ENCODE measurements around the gene IDH3G.

Gene IDH3G

GRCh38 chrX:153739754-153740486 lies 54.3 kb downstream of the IDH3G start (continued):
- no peak for TF ChIP-seq ZNF362 (tag by site-specific recombination; IDR thresholded peaks at IDR 0.05)
- TF ChIP-seq KLF16 (tag by site-specific recombination; IDR thresholded peaks at IDR 0.05) = no peak

DNA sequence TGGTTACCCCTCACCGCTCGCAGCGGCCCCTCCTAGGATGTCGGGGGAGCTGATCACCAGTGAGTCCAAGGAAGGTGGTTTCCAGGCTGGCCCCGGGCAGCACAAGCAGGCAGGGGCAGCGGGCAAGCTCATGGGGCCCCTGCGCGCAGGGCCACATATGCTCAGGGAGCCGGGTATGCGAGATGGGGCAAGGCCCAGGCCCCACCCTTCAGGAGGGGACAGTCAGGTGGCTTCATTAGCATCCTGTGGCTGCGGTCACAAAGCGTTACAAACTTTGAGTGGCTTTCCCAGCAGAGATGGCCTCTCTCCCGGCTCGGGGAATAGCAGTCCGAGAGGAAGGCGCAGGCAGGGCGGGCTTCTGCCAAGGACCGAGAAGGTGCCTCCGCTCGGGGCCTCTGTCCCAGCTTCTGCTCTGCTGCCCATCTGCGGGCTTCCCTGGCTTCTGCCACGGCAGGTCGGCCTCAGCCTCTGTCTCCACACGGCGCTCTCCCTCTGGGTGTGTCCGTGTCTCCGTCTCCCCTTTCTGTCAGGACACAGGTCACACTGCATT lies 56.0 kb downstream of the IDH3G start:
- Histone ChIP-seq H3K36me3 (ENCODE audit: control insufficient read depth in 2 of 2, insufficient read depth in 1 of 2, low read length in 2 of 2) (peaks cover 0 to 25% of the 10 kb centered on the region in 2 experiments; a peak in 1 of 3 replicates), H3K9me3 (ENCODE audit: control insufficient read depth, insufficient read depth, low read depth, low read length) (no peaks in the 10 kb centered on the region), H3K27ac (ENCODE audit: extremely low read depth, low read depth, low read length) (no peak overlapping the region), H3K4me3 (ENCODE audit: low read depth, low read length) (no peak overlapping the region), H3K4me1 (ENCODE audit: control insufficient read depth, insufficient read depth, low read length) (no peaks in the 10 kb centered on the region)
- TF ChIP-seq FEZF1 (tag by site-specific recombination; IDR thresholded peaks at IDR 0.05) (no peak), ZNF792 (tag by site-specific recombination; IDR thresholded peaks at IDR 0.05) (no peak), ZNF335 (tag by site-specific recombination; conservative IDR thresholded peaks at IDR 0.05) (no peak)
- POLR2A ChIA-PET = no interaction called here
- CTCF ChIA-PET = interaction anchor here (0.6 kb wide), 1 partner anchor 232 kb away, joined by 3 read pairs; no protein-coding TSS in a partner anchor

GRCh38 chrX:153736871-153737441 lies 57.2 kb downstream of the IDH3G start:
- Histone ChIP-seq H3K9me3 (ENCODE audit: control insufficient read depth, insufficient read depth, low read depth, low read length) (no peaks in the 10 kb centered on the region), H3K27ac (ENCODE audit: extremely low read depth, low read depth, low read length) (no peak overlapping the region), H3K4me1 (ENCODE audit: control insufficient read depth, insufficient read depth, low read length) (no peaks in the 10 kb centered on the region), H3K36me3 (ENCODE audit: control insufficient read depth in 2 of 2, insufficient read depth in 1 of 2, low read length in 2 of 2) (peaks cover 0 to 28% of the 10 kb centered on the region in 2 experiments; a peak in 1 of 3 replicates), H3K4me3 (ENCODE audit: low read depth, low read length) (no peak overlapping the region)
- POLR2A ChIA-PET = no interaction called here
- CTCF ChIA-PET = no interaction called here
- TF ChIP-seq ZNF48 (tag by site-specific recombination; IDR thresholded peaks at IDR 0.05) = no peak
- TF ChIP-seq ZNF398 (tag by site-specific recombination; IDR thresholded peaks at IDR 0.05) = no peak
- TF ChIP-seq, protein P1, sequence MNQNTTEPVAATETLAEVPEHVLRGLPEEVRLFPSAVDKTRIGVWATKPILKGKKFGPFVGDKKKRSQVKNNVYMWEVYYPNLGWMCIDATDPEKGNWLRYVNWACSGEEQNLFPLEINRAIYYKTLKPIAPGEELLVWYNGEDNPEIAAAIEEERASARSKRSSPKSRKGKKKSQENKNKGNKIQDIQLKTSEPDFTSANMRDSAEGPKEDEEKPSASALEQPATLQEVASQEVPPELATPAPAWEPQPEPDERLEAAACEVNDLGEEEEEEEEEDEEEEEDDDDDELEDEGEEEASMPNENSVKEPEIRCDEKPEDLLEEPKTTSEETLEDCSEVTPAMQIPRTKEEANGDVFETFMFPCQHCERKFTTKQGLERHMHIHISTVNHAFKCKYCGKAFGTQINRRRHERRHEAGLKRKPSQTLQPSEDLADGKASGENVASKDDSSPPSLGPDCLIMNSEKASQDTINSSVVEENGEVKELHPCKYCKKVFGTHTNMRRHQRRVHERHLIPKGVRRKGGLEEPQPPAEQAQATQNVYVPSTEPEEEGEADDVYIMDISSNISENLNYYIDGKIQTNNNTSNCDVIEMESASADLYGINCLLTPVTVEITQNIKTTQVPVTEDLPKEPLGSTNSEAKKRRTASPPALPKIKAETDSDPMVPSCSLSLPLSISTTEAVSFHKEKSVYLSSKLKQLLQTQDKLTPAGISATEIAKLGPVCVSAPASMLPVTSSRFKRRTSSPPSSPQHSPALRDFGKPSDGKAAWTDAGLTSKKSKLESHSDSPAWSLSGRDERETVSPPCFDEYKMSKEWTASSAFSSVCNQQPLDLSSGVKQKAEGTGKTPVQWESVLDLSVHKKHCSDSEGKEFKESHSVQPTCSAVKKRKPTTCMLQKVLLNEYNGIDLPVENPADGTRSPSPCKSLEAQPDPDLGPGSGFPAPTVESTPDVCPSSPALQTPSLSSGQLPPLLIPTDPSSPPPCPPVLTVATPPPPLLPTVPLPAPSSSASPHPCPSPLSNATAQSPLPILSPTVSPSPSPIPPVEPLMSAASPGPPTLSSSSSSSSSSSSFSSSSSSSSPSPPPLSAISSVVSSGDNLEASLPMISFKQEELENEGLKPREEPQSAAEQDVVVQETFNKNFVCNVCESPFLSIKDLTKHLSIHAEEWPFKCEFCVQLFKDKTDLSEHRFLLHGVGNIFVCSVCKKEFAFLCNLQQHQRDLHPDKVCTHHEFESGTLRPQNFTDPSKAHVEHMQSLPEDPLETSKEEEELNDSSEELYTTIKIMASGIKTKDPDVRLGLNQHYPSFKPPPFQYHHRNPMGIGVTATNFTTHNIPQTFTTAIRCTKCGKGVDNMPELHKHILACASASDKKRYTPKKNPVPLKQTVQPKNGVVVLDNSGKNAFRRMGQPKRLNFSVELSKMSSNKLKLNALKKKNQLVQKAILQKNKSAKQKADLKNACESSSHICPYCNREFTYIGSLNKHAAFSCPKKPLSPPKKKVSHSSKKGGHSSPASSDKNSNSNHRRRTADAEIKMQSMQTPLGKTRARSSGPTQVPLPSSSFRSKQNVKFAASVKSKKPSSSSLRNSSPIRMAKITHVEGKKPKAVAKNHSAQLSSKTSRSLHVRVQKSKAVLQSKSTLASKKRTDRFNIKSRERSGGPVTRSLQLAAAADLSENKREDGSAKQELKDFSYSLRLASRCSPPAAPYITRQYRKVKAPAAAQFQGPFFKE (tag by site-specific recombination; IDR thresholded peaks at IDR 0.05; ENCODE audit: borderline replicate concordance) = no peak
- no peak for TF ChIP-seq ZNF366 (tag by site-specific recombination; conservative IDR thresholded peaks at IDR 0.05)
- 0 out of 2 replicates have a peak, but pooled peaks have one; percentile 70 for TF ChIP-seq PBX3 (CRISPR knock-in tag; IDR thresholded peaks at IDR 0.05)
- TF ChIP-seq ZNF10 (tag by site-specific recombination; IDR thresholded peaks at IDR 0.05) = no peak
- TF ChIP-seq ZNF423 (tag by site-specific recombination; IDR thresholded peaks at IDR 0.05) = no peak
- TF ChIP-seq OSR2 (tag by site-specific recombination; IDR thresholded peaks at IDR 0.05) = no peak
- TF ChIP-seq ZNF837 (tag by site-specific recombination; IDR thresholded peaks at IDR 0.05) = no peak
- peak; percentile 21; the same call in 1 of the 2 replicates for TF ChIP-seq ZNF341 (tag by site-specific recombination; IDR thresholded peaks at IDR 0.05; ENCODE audit: low read depth)
- no peak for TF ChIP-seq ZNF16 (tag by site-specific recombination; IDR thresholded peaks at IDR 0.05; ENCODE audit: low read depth)
- TF ChIP-seq SP7 (tag by site-specific recombination; IDR thresholded peaks at IDR 0.05) = no peak
- no peak for TF ChIP-seq ZNF433 (tag by site-specific recombination; IDR thresholded peaks at IDR 0.05; ENCODE audit: low read depth)
- no peak for TF ChIP-seq TRIM28 (IDR thresholded peaks at IDR 0.05; ENCODE audit: borderline replicate concordance, low read length)
- TF ChIP-seq ZNF654 (tag by site-specific recombination; IDR thresholded peaks at IDR 0.05; ENCODE audit: low read depth) = no peak
- TF ChIP-seq RBAK (tag by site-specific recombination; IDR thresholded peaks at IDR 0.05) = no peak

All from HEK293 (cell line).